T-helper 1 cell treated with Interleukin-12 subunit alpha and Interleukin-12 subunit beta and Interleukin-4 antibody, amounts not matched to agents 30 μg/mL and 1 μg/mL, for 36 hours (primary cell): ENCODE results near the gene ASF1B.
"Not testable (repeated sequence)": the region's sequence is repeated elsewhere in the genome, so short reads cannot be mapped to it uniquely, and the experiment has no call there.

Source experiments
- H3K27ac Mint-ChIP-seq: one replicate; pipeline ENCODE4 v1.8.0; 2021; ENCODE audit warnings: mild to moderate bottlenecking, mixed read lengths
- H3K27me3 Mint-ChIP-seq: one replicate; pipeline ENCODE4 v1.8.0; 2021; ENCODE audit warnings: low read depth, mixed read lengths
- H3K36me3 Mint-ChIP-seq: one replicate; pipeline ENCODE4 v1.8.0; 2021; ENCODE audit warnings: low read depth, mixed read lengths
- H3K4me1 Mint-ChIP-seq: one replicate; pipeline ENCODE4 v1.8.0; 2021; ENCODE audit warnings: low read depth, mixed read lengths
- H3K4me3 Mint-ChIP-seq: one replicate; pipeline ENCODE4 v1.8.0; 2021; ENCODE audit warnings: mild to moderate bottlenecking, moderate library complexity, mixed read lengths
- H3K9me3 Mint-ChIP-seq: one replicate; pipeline ENCODE4 v1.8.0; 2021; ENCODE audit warnings: mixed read lengths

ASF1B gene

GRCh38 chr19:14150041-14150769 is 13.8 kb upstream of the ASF1B start:
- H3K36me3 Mint-ChIP-seq = no peaks in the 10 kb centered on the region
- no peaks in the 10 kb centered on the region for H3K9me3 Mint-ChIP-seq
- peak overlapping the region; percentile 78 for H3K4me3 Mint-ChIP-seq
- peaks cover 27% of the 10 kb centered on the region for H3K4me1 Mint-ChIP-seq
- H3K27ac Mint-ChIP-seq = peak overlapping the region; percentile 96
- H3K27me3 Mint-ChIP-seq = no peaks in the 10 kb centered on the region

DNA sequence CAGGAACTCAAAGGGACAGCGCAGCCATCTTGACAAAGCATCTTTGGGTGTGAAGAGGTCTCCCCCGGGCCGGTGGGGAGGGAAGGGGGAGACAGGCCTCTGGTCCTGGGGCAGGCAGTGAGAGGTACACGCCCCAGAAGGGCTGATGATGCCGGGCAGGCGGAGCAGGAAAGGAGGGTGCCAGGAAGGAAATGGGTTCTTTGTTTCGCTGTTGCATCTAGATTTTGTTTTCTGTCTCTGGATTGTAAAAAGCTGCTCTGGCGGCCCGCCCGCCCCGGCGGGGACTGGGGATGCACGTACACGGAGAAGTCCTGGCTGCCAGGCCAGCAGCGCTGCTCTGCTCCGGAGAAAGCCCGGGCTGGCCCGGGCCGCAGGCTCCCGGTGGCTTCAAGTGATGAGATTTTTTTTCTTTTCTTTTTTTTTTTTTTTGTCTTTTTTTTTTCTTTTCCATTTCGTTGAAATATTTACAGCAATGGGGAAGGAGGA is 13.2 kb upstream of the ASF1B start:
- no peaks in the 10 kb centered on the region for H3K9me3 Mint-ChIP-seq
- H3K4me1 Mint-ChIP-seq = peaks cover 29% of the 10 kb centered on the region
- H3K36me3 Mint-ChIP-seq = no peaks in the 10 kb centered on the region
- peak overlapping the region; percentile 78 for H3K4me3 Mint-ChIP-seq
- peak overlapping the region; percentile 96 for H3K27ac Mint-ChIP-seq
- H3K27me3 Mint-ChIP-seq = no peaks in the 10 kb centered on the region

- Mint-ChIP-seq H3K4me1 (peaks cover 29% of the 10 kb centered on the region), H3K27me3 (no peaks in the 10 kb centered on the region), H3K27ac (peak overlapping the region; percentile 96), H3K4me3 (peak overlapping the region; percentile 78), H3K9me3 (no peaks in the 10 kb centered on the region), H3K36me3 (no peaks in the 10 kb centered on the region)
These were observed 12.5 kb upstream of the ASF1B start for GRCh38 chr19:14148751-14149410.

DNA sequence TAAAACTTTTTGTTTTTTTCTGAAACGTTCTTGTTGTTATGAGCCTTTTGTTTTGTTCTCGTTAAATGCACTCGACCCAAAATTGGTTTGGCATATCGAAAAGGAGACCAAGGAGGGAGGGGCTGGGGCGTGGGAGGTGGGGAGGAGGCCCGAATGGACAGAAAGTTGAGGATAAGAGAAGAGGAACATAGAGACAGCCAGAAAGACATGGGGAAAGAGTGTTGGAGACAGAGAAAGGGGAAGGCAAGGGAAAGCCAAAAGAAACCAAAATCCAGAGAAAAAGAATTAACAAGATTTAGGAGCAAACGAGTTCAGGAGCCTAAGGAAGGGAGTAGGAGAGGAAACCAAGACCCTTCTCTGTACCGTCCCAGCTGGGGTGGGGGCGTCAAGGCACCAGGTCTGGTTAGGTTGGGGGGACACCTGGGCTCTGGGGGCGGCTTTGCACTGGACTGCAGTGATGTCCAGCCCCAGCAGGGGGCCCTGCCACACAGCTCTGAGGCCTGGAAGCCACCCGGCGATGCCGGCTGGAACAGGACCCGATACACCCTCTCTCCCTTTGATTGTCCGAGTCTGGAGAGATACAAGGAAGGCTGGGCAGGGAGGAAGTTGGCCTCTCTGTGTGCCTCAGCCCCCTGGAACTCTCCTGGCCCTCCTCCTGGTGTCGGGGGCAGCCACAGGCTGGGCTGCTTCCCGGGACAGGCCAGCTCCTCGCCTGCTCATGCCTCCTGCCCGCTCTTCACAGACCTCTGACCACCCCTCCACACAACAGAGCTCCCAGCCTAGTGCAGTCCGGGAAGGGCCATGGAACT is 11.6 kb upstream of the ASF1B start:
- Mint-ChIP-seq H3K4me1 (peaks cover 29% of the 10 kb centered on the region), H3K4me3 (peak overlapping the region; percentile 78), H3K27me3 (no peaks in the 10 kb centered on the region), H3K36me3 (no peaks in the 10 kb centered on the region), H3K27ac (peak overlapping the region; percentile 75), H3K9me3 (no peaks in the 10 kb centered on the region)

DNA sequence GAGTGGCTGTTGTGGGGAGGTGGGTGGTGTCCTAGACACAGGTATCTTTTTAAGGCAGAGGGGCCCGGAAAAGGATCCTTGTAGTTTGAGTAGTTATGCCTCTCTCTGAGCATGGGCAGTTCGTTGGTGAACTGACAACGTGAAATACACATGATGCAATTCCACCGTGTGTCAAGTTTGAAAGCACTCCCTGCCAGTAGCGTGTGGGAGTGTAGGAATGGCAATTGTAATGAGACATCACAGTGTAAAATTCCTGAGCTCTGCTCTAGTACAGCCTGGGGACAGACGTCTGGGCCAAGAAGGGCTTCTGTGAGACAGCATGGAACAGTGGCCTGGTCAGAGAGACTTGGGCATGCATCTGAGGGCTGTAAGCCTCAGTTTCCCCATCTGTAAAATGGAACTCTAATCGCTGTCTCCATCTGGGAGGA is 10.4 kb upstream of the ASF1B start:
- Mint-ChIP-seq H3K4me3 (no peak overlapping the region), H3K4me1 (peaks cover 32% of the 10 kb centered on the region), H3K36me3 (no peaks in the 10 kb centered on the region), H3K9me3 (no peaks in the 10 kb centered on the region), H3K27ac (peak overlapping the region; percentile 31), H3K27me3 (no peaks in the 10 kb centered on the region)

DNA sequence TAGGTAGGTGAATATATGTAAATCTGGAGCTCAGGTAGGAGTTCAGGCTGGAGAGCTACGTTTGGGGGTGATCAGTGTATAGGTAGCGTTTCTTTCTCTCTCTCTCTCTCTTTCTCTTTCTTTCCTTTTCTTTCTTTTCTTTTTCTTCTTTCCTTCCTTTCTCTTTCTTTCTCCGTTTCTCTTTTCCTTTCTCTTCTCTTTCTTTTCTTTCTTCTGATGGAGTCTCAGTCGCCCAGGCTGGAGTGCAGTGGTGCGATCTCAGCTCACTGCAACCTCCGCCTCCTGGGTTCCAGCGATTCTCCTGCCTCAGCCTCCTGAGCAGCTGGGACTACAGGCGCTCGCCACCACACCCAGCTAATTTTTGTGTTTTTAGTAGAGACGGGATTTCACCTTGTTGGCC is 9.8 kb upstream of the ASF1B start:
- H3K36me3 Mint-ChIP-seq, H3K9me3 Mint-ChIP-seq, H3K27me3 Mint-ChIP-seq, H3K4me3 Mint-ChIP-seq: not testable (repeated sequence)
- Mint-ChIP-seq H3K4me1 (peaks cover 30% of the 10 kb centered on the region), H3K27ac (peak overlapping the region; percentile 19)

DNA sequence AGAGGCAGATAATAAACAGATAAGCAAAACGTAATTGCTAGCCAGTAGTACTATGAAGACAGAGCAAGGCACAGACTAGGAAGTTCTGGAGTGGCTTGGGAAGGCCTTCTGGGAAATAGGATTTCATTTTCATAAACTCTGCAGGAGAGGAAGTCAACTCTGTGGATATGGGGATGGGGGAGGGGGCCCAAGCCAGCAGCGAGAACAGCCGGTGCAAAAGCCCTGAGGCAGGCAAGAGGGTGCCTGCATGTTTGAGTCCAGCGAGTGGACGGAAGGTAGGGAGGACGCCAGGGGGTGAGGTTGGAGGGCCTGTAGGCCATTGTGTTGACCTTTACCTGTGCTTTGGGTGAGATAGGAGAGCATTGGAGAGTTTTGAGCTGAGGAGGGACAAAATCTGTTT is 9.0 kb upstream of the ASF1B start:
- H3K4me1 Mint-ChIP-seq = peaks cover 30% of the 10 kb centered on the region
- H3K27me3 Mint-ChIP-seq = no peaks in the 10 kb centered on the region
- H3K9me3 Mint-ChIP-seq = no peaks in the 10 kb centered on the region
- H3K27ac Mint-ChIP-seq = no peak overlapping the region
- peaks cover 2% of the 10 kb centered on the region for H3K36me3 Mint-ChIP-seq
- no peak overlapping the region for H3K4me3 Mint-ChIP-seq

DNA sequence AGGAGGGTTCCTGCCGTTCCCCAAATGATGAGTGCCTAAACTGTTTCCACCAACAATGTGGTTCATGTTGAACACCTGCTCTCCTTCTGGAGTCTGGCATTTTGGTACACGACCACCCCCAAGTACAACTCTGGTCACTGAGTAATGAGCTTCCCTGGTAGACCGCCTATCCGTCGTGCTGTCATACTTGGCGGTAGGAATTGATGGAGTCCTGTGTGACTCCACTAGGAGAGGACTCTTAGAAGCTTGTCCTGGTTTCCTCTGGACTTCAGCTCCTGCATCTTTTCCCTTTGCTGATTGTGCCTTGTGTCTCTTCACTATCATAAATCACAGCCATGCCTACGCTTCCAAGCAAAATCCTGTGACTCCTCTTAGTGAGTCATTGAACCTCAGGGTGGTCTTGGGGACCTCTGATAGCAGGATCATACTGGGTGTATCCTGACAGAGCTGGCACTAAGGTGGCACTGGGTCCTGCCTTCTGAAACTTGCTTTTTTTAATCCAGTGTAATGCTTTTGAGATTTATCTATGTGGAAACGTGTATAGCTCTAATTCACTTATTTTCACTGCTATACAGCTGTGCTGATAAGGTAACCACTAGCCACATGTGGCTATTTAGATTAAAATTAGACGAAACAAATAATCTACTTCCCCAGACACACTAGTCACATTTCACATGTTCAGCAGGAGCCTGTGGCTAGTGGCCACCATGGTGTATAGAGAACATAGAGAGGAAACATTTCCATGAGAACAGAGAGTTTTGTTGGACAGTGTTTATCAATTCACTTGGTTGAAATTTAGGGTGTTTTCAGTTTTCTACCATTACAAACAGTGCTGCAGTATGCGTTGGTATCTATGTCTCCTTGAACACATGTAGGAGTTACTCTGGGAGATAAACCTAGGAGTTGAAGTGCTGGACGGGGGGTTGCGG is 6.1 kb upstream of the ASF1B start:
- H3K27me3 Mint-ChIP-seq = no peaks in the 10 kb centered on the region
- H3K36me3 Mint-ChIP-seq = peaks cover 5% of the 10 kb centered on the region
- no peak overlapping the region for H3K27ac Mint-ChIP-seq
- H3K4me3 Mint-ChIP-seq = no peak overlapping the region
- H3K4me1 Mint-ChIP-seq = peaks cover 23% of the 10 kb centered on the region
- H3K9me3 Mint-ChIP-seq = no peaks in the 10 kb centered on the region

DNA sequence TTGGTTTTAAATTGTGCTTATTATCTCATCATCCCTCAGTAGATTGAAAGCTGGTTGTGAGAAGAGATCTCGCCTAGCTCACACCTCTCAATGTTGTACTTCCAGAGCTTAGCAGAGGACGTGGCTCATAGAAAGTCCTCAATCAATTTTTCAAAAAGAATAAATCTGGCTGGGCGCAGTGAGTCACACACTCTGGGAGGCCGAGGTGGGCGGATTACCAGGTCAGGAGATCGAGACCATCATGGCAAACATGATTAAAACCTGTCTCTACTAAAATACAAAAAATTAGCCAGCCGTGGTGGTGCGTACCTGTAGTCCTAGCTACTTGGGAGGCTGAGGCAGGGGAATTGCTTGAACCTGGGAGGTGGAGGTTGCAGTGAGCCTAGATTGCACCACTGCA is 4.7 kb upstream of the ASF1B start:
- Mint-ChIP-seq H3K9me3 (no peaks in the 10 kb centered on the region), H3K4me1 (peaks cover 22% of the 10 kb centered on the region), H3K27ac (no peak overlapping the region), H3K27me3 (no peaks in the 10 kb centered on the region), H3K4me3 (no peak overlapping the region), H3K36me3 (peaks cover 6% of the 10 kb centered on the region)

- Mint-ChIP-seq H3K9me3 (no peaks in the 10 kb centered on the region), H3K27ac (no peak overlapping the region), H3K4me3 (no peak overlapping the region), H3K36me3 (peaks cover 8% of the 10 kb centered on the region), H3K27me3 (no peaks in the 10 kb centered on the region), H3K4me1 (peaks cover 22% of the 10 kb centered on the region)
These were observed 3.6 kb upstream of the ASF1B start for GRCh38 chr19:14139944-14140343.

- H3K4me3 Mint-ChIP-seq = peak overlapping the region; percentile 62
- no peaks in the 10 kb centered on the region for H3K9me3 Mint-ChIP-seq
- H3K36me3 Mint-ChIP-seq = peaks cover 12% of the 10 kb centered on the region
- H3K27ac Mint-ChIP-seq = peak overlapping the region; percentile 43
- H3K4me1 Mint-ChIP-seq = peaks cover 30% of the 10 kb centered on the region
- no peaks in the 10 kb centered on the region for H3K27me3 Mint-ChIP-seq
These were observed 2.3 kb upstream of the ASF1B start for GRCh38 chr19:14138576-14139265.

DNA sequence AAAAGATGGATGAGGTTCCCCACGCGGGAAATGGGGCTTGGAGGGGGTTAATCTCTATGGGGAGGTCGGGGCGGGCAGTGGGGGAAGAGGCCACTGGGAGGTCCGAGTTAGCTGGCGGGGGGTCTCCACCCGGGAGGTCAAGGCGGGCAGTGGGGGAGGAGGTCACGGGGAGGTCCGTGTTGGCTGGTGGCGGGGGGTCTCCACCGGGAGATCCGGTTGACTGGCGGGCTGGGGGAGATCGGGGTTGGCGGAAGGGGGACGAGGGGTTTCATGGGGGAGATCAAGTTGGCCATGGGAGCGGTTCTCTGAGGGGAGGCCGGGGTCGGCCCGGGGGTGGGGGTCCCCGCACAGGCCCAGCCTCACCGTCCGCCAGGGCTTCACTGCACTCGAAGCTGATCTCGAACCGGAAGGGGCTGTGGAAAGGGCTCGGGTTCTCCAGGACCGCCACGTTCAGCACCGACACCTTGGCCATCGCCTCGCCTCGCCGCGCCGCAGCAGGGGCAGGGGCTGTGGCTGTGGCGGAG is 342 bp downstream of the ASF1B start:
- no peaks in the 10 kb centered on the region for H3K27me3 Mint-ChIP-seq
- peak overlapping the region; percentile 90 for H3K27ac Mint-ChIP-seq
- H3K4me3 Mint-ChIP-seq = peak overlapping the region; percentile 90
- no peaks in the 10 kb centered on the region for H3K9me3 Mint-ChIP-seq
- peaks cover 27% of the 10 kb centered on the region for H3K4me1 Mint-ChIP-seq
- peaks cover 13% of the 10 kb centered on the region for H3K36me3 Mint-ChIP-seq

- Mint-ChIP-seq H3K4me3 (peak overlapping the region; percentile 90), H3K9me3 (no peaks in the 10 kb centered on the region), H3K27ac (peak overlapping the region; percentile 90), H3K27me3 (no peaks in the 10 kb centered on the region), H3K36me3 (peaks cover 12% of the 10 kb centered on the region), H3K4me1 (peaks cover 27% of the 10 kb centered on the region)
These were observed 1.0 kb downstream of the ASF1B start for GRCh38 chr19:14135355-14135754.
